Activated CD4-positive, CD25-positive, alpha-beta regulatory T cell treated with anti-CD3 and anti-CD28 coated beads, Interleukin-2, amount 50 U/mL, for 72 hours (primary cell): ENCODE results near the gene SCYGR8.
"Not testable (repeated sequence)": the region's sequence is repeated elsewhere in the genome, so short reads cannot be mapped to it uniquely, and the experiment has no call there.

Experiments
- DNase-seq: peaks from one replicate; pipeline ENCODE4 v3.0.0; 2021

Gene SCYGR8, protein sequence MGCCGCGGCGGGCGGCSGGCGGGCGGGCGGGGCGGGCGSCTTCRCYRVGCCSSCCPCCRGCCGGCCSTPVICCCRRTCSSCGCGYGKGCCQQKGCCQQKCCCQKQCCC

DNA sequence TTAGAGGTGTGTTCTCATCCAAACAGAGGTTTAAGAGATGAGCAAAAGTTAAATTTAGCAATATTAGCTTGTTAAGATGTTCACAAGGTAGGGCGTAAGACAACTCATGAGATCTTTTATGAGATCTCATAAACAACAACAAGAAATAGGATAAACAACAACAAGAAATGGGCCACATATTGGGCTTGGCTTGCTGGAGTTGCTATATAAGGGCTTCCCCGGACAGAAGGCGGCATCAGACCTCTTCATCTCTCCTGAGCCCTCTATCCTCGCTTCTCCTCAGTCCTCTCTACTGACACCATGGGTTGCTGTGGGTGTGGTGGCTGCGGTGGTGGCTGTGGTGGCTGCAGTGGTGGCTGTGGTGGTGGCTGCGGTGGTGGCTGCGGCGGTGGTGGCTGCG, at the start of gene SCYGR8:
SCYGR8 (plus strand) TSS at position 301 of the 400 bp plus-strand sequence; CDS start at position 301, 0 bp downstream.
- DNase-seq: no peak

DNA sequence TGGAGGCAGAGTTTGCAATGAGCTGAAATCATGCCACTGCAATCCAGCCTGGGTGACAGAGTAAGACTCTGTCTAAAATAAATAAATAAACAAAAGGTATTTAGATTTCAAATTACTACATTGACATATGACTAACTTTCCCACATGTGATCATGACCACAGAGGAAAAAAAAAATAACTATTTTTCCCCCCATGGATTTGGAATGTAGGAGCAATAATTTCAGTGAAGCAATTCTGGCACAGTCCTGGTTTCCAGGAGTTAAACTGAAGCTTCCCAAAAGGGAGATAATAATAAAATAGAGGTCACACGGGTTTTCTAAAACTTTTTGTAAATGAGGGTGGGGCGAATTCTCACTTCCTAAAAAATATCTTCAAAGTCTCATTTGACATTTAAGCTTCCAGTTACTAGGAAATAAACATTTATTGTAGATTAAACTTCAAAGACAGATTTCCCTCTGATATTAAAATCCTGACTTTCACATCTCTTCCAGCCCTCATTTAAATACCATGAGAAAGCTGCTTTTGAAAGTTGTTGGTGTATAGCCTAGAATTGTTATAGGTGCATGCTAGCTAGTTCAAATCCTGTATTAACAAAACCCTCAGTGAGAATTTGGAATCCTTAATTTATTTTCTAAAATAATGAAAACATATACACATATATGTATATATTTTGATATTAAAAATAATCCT, 48.6 kb upstream of the SCYGR8 start:
- DNase-seq: no peak

DNA sequence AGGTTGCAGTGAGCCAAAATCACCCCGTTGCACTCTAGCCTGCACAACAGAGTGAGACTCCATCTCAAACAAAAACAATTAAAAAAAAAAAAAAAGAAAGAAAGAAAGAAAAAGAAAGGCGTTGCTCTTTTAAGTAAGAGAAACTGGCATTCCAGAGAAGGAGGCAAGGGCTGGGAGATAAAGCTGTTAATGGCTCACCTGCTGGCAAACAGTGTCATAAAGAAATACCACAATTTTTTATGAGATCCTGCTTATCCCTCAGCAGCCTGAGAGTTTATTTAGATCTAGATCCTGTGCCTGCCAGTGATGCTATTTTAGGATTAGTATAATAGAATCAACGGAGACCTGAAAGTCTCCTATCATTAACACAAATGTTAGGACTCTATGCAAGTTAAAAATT, 44.1 kb upstream of the SCYGR8 start:
- no peak for DNase-seq

DNA sequence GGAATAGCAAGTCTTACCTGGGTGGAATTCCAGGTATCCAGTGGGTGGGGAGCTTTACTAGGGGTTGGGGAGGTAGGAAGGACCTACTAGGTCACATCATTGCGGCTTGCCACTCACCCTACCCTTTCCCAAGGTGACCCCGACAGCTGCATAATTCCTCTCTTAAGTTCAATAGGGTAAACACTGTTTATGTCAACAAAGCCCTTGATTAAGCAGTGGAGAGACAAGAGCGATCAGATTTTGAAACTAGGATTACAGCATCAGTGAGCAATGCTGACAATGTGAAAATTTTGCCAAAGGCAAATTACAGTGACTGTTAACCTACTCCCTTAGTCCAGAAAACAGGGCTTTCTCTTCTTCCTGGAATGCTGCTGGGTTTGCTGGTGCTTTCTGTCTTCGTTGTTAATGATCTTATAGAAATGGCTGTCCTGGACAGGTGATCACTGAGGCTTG, 42.4 kb upstream of the SCYGR8 start:
- DNase-seq: no peak

DNA sequence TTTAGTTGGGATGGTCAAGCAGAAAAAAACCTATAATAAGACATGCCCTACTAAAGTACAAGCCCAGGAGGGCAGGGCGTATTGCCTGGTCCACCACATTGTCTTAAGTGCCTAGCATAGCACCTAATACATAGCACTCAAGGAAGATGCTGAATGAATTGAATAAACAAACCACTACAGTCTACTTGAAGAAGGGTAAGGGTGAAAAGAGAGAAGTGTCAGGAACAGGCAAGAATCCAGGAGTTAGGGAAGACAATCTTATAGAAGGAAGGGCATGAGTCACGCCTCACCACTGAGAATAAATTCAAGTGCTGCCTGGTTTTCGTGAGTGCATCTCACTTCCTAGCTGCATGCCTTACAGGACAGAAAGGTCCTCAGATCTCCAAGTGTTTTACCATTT, 41.7 kb upstream of the SCYGR8 start:
- DNase-seq: no peak

DNA sequence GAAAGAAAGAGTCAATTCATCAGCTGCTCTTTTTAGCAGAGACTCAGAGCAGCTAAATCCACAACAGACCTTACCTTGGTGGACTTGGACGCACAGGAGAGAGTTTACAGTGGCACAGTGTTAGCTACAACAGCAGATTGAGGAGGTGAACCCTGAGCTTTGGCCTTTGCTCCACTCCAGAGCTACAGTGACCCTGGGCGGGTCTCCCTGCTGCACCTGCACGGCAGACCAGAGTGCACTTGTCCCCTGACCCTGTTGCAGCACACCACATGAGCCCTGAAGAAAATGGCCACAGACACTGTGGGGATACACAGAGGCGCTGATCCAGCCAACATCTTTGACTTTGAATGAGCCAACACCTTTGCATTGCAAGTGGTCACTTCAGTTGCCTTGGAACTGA, 38.8 kb upstream of the SCYGR8 start:
- DNase-seq: no peak

DNA sequence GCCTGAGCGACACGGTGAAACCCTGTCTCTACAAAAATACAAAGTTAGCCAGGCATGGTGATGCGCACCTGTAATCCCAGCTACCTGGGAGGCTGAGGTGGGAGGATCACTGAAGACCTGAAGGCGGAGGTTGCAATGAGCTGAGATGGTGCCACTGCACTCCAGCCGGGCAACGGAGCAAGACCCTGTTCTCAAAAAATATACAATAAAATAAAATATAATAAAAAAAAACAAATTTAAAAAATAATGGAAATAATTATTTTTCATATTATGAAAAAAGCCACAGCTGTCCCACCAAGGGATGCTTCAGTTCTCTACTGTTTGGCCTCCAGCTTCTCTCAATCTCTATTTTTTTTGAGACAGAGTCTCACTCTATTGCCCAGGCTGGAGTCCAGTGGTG, 38.3 kb upstream of the SCYGR8 start:
- DNase-seq: no peak

DNA sequence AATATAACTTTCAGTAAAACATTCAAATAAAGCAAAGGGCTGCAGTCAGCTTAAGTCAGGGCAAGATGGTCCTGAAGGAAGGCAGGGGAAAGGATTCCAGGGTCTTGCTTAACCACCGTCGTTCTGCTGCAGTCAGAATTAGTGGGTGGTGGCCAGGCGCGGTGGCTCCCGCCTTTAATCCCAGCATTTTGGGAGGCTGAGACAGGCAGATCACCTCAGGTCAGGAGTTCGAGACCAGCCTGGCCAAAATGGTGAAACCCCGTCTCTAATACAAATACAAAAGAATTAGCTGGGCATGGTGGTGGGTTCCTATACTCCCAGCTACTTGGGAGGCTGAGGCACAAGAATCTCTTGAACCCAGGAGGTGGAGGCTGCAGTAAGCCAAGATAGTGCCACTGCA, 34.7 kb upstream of the SCYGR8 start:
- DNase-seq: no peak

DNA sequence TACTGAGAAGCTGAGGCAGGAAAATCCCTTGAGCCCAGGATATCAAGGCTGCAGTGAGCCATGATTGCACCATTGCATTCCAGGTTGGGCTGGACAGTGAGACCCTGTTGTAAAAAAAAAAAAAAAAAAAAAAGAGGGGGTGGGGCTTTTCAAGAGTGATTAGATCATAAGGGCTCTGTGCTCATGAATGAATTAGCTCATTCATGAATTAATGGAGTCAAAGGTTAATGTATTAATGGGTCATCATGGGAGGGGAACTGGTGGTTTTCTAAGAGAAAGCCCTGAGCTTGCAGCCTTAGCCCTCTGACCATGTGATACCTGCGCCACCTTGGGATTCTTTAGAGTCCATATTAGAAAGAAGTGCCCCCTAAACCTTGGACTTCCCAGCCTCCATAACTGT, 32.4 kb upstream of the SCYGR8 start:
- DNase-seq: no peak

DNA sequence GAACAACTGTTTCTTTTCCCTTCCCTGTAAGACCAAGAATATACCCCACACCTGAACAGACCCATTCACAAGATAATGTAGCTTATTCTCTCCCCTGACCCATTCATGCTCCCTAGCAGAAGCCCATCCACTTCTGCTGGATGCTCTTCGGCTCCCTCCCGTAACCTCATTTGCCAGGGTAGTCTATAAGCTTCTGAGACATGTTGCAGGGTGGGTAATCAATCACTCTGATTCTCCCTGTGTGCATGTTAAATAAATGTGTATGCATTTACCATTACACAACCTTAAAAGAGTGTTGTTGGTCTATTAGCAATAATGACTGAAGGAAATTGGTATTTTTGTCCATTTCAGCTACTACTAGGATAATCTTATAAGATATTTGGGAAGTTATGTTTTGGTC, 29.2 kb upstream of the SCYGR8 start:
- no peak for DNase-seq

DNA sequence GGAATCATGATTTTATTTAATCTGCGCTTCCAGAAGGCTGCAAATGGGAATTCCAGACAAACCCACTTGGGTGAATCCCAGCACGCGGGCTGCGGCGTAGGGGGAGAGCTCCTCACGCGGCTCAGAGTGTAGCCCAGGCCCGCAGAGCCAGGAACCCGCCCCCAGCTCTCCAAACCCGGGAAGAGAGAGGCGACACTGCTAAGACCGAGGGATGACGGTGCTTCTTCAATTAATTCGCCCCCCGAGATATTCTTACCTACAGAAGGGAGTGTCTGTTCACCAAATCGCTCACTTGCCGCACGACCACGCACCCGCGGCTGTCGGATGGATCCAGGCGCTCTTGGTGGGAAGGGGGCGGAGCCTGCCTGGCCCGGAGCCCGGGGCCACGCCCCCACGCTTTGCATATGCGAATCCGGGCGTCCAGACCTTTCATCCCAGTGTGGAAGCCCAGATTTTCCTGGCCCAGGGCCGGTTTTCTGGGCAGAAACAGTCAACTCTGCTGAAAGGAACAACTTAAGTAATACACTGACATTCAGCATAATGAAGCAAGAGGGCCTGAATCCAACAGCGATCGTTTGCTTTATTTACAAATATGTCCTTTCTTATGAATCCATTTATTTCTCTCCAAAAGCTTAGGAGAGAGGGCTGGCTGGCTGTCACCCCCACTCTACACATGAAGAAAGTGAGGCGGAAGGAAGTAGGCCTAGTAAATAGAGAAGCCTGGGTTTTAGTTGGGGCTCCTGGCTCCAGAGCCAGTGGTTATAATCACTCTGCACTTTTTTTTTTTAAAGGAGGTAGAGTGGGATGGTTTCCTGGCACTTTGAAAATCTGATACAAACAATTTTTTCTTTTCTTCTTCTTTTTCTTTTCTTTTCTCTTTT, 27.8 kb upstream of the SCYGR8 start, which contains the start of gene SLC19A3:
SLC19A3 (minus strand) TSS at position 342 of the 881 bp plus-strand sequence. CDS start 15,710 bp downstream, outside the sequence.
- DNase-seq: no peak

DNA sequence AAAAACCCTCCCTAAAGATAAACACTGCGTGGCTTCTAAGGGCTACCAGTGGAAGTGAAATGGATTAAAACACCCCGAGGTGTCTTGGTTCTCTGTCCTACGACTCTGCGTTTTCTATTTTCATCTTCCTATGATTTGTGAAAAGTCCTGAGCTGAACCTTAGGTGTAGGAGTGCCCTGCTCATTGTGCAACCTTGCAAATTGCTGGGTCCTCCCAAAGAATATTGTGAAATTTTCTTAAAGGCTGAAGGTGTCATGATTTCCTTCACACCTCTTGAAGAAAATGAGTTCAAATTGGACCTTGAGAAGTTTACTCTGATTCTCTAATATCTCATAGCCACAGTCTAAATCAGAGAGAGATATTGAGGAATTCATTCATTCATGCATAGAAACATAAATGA, 26.1 kb upstream of the SCYGR8 start:
- no peak for DNase-seq

DNA sequence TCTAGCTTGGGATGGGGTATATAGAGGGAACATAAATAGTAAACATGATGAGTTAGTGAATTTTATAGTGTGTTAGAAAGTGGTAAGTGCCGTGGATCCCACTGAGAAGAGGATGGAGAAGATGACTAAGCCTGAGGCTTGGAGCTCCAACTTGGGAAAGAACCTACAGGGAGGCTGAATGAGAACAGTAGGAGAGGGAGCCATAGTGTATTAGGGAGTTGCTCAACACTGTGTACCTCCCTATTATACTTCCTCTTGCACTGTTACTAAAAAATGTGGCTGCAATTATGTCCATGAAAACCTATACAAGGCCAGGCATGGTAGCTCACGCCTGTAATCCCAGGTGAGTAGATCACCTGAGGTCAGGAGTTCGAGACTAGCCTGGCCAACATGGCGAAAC, 25.0 kb upstream of the SCYGR8 start:
- DNase-seq: no peak

DNA sequence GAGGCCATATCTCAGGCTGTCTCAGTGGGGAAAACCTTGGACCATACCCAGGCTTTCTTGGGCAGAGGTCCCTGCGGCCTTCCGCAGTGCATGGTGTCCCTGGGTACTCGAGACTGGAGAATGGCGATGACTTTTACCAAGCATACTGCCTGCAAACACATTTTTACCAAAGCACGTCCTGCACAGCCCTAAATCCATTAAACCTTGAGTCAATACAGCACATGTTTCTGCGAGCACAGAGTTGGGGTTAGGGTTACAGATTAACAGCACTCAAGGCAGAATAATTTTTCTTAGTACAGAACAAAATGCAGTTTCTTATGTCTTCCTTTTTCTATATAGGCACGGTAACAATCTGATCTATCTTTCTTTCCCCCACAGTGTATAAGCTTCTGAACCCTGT, 22.9 kb upstream of the SCYGR8 start:
- DNase-seq: not testable (repeated sequence)

DNA sequence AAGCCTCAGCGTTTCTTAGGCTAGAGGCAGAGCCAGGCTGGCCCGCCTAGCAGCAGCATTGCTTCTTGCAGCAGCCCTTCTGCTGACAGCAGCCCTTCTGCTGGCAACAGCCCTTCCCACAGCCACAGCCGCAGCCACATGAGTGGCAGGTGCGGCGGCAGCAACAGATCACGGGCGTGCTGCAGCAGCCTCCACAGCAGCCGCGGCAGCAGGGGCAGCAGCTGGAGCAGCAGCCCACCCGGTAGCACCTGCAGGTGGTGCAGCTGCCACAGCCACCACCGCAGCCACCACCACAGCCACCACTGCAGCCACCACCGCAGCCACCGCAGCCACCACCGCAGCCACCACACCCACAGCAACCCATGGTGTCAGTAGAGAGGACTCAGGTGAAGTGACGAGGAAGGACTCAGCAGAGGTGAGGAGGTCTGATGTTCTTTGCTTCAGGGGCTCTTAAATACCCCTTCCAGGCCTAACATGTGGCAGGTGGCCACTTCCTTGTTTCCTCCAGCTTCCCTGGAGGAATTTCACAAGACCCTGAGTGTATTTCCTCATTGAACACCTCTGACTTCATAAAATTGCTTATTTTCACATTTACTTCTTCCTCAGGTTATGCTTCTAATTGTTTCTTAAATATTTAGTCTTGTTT, 21.2 kb upstream of the SCYGR8 start, which contains the start of gene SCYGR6:
SCYGR6 (minus strand) TSS at position 364 of the 646 bp plus-strand sequence; CDS start at position 364, 0 bp downstream.
- no peak for DNase-seq

DNA sequence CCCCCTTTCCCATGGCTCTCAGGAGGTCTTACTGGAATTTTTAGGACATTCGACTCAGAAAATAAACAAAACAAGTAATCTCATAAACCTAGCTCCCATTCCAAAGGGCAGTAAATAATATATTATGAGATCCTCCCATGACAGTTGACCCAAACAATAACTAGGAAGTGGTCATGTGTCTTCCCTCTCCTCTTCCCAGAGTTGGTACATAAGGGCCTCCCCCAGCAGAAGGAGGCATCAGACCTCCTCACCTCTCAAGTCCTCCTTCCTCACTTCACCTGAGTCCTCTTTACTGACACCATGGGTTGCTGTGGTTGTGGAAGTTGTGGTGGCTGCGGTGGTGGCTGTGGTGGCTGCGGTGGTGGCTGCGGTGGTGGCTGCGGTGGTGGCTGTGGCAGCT, 17.7 kb upstream of the SCYGR8 start, which contains the start of gene SCYGR7:
SCYGR7 (plus strand) TSS at position 301 of the 400 bp plus-strand sequence; CDS start at position 301, 0 bp downstream.
- no peak for DNase-seq

DNA sequence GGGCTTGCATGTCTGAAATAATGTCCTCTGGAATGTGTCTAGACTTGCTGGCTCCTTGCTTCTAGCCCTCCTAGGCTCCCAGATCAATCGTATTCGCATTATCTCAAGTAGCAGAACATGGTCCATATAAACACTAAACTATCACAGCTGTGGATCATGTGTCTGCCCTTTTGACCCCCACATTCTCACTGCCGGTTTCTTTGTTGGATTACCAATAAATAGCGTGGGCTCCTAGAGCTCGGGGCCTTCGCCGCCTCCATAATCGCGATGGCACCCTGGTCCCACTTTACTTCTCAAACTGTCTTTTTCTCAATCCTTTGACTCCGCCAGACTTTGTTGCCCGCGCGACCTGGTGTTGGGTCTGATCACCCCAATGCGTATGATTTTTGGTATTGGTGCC, 6.3 kb upstream of the SCYGR8 start:
- no peak for DNase-seq

DNA sequence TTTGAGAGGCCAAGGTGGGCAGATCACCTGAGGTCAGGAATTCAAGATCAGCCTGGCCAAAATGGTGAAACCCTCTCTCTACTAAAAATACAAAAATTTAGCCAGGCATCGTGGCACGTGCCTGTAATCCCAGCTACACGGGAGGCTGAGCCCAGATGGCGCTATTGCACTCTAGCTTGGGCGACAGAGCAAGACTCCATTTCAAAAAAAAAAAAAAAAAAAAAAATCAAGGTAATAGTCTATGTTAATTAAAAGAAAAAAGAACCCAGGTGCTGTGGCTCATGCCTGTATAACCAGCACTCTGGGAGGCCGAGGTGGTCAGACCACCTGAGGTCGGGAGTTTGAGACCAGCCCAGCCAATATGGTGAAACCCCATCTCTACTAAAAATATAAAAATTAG, 5.0 kb upstream of the SCYGR8 start:
- DNase-seq: not testable (repeated sequence)

DNA sequence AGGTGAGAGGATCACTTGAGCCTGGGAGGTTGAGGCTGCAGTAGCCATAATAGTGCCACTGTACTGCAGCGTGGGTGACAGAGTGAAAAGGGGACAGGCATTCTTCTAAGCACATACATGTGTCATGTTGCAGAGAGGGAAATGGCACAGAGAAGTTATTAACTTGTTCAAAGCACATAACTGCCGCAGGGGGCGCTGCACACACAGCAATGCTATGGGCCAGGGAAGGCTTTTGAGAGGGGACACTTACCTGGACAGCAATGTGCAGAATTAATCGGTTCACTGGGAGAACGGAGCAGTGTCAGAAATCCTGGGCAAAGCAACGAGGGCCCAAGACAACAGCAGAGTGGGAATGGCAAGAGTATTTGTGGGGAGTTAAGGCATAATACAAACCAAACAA, 2.4 kb downstream of the SCYGR8 start:
- DNase-seq: no peak

DNA sequence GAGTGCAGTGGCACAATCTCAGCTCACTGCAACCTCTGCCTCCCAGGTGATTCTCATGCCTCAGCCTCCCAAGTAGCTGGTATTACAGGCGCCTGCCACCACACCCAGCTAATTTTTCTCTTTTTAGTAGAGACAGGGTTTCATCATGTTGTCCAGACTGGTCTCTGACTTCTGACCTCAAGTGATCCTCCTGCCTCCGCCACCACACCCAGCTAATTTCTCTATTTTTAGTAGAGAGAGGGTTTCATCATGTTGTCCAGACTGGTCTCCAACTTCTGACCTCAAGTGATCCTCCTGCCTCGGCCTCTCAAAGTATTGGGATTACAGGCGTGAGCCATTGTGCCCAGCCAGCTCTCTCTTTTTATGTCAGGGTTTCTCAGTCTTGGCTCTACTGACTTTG, 10.6 kb downstream of the SCYGR8 start:
- DNase-seq: not testable (repeated sequence)

DNA sequence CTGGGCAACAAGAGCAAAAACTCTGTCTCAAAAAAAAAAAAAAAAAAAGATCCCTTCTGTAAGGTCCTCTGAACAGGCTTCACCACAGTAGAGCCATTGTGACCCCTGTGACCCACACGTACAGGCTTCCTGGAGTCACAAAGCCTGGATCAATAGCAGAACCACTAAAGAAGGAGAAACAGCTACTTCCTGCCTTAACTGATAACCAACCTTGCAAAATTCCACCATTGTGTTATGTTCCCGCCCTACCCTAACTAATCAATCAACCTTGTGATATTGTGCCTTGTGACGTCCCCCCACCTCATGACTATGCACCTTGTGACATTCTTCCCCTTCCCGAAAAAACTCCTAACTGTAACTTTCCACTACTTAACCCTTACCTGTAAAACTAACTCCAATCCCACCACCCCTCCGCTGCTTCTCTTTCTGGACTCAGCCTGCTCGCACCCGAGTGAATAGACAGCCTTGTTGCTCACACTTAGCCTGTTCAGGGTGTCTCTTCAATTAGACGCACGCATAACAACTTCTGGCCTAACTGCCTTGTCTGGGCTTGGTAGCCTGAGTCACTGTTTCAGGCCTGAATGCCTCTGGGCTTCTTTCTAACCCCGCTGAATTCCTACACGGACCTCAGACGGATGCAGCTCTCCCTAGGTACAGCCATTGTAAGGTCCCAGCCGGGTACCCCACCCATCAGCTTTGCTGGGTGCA, 13.9 kb downstream of the SCYGR8 start:
- DNase-seq: no peak

DNA sequence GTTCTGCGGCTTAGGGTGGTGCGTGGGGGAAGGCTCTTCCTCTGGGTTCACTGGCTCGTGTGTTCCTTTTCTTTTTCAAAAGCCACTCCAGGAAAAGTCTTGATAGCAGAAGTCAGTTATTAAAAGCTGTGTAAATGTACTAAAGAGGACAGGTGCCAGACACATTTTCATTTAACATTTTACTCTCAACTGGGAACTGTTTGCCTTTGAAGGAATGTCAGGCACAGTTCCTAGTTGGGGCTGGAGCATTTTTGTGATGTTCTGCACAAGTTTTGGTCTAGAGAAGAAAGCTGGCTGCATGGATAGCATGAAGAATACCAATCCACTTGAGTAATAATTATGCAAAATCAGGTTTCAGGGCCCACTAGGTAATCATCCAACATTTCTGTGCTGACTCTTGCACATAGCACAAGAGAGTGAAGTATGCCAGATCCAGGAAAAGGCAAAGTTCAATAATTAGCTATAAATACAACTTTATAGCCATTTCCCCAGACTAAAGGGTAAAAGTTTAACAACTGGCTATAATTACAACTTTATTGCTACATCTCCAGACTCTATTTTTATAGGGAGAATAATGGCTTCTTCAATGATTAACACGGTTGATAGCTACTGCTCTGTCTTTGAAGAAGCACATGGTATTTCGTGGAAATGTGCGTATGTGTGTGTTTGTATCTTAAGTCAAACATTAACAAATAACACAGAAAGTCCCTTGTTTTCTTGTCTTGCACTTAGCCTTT, 16.2 kb downstream of the SCYGR8 start:
- DNase-seq: no peak
